Endodermal cell (in vitro differentiated cells): ENCODE data around the gene COLEC11. TPM values are rescaled to one million over a fixed set of nuclear protein-coding genes. Genes with fewer than 3 reads are reported as not detected.

Experiments
- DNase-seq: peaks from one replicate; pipeline ENCODE4 v3.0.0-alpha.2; 2017
- H3K27ac ChIP-seq: 2 replicates; pipeline ENCODE4 v1.5.1; 2013; ENCODE audit warnings: mild to moderate bottlenecking, low read depth, low read length, moderate library complexity
- H3K27me3 ChIP-seq: 2 replicates; pipeline ENCODE4 v1.6.1; 2013; ENCODE audit warnings: mild to moderate bottlenecking, low read length, moderate library complexity; ENCODE audit not compliant: insufficient read depth, control insufficient read depth, poor library complexity, severe bottlenecking
- H3K36me3 ChIP-seq: 2 replicates; pipeline ENCODE4 v1.7.0; 2013; ENCODE audit warnings: mild to moderate bottlenecking, low read length, moderate library complexity; ENCODE audit not compliant: control insufficient read depth, insufficient read depth
- H3K4me1 ChIP-seq: one replicate; pipeline ENCODE4 v1.7.0; 2013; ENCODE audit warnings: low read length; ENCODE audit not compliant: control insufficient read depth, insufficient read depth
- H3K4me3 ChIP-seq: 2 replicates; pipeline ENCODE4 v1.5.1; 2013; ENCODE audit warnings: mild to moderate bottlenecking, low read length, moderate library complexity
- H3K9ac ChIP-seq: 2 replicates; pipeline ENCODE4 v1.6.1; 2013; ENCODE audit warnings: mild to moderate bottlenecking, low read length, moderate library complexity; ENCODE audit not compliant: poor library complexity, severe bottlenecking; ENCODE audit errors: extremely low read depth
- H3K9me3 ChIP-seq: 2 replicates; pipeline ENCODE4 v1.6.1; 2013; ENCODE audit warnings: mild to moderate bottlenecking, low read length, moderate library complexity; ENCODE audit not compliant: control insufficient read depth
- H3K27ac Mint-ChIP-seq: 2 replicates; pipeline ENCODE4 v1.8.0; 2020; ENCODE audit warnings: mixed read lengths
- H3K27me3 Mint-ChIP-seq: 2 replicates; pipeline ENCODE4 v1.8.0; 2021; ENCODE audit warnings: mild to moderate bottlenecking, mixed read lengths; ENCODE audit not compliant: insufficient read depth
- H3K36me3 Mint-ChIP-seq: 2 replicates; pipeline ENCODE4 v1.8.0; 2020; ENCODE audit warnings: low read depth, mixed read lengths
- H3K4me1 Mint-ChIP-seq: 2 replicates; pipeline ENCODE4 v1.8.0; 2020; ENCODE audit warnings: mixed read lengths
- H3K4me3 Mint-ChIP-seq: 2 replicates; pipeline ENCODE4 v1.8.0; 2020; ENCODE audit warnings: mild to moderate bottlenecking, moderate library complexity, mixed read lengths
- H3K9me3 Mint-ChIP-seq: 2 replicates; pipeline ENCODE4 v1.8.0; 2020; ENCODE audit warnings: mild to moderate bottlenecking, mixed read lengths
- WGBS, 2 experiments: methylation state at CpG; one replicate each; pipeline versions ENCODE4 v1.1.5 to v1.1.7; 2013; ENCODE audit warnings: missing lambda C conversion rate in 2 of 2, mixed read lengths in 1 of 2; ENCODE audit not compliant: insufficient coverage in 1 of 2, insufficient read length in 1 of 2; 5-methylcytosine and 5-hydroxymethylcytosine counted together
- total RNA-seq, 2 donors: library from RNA; stranded (reverse); fragmentation: NEBNext Ultra II Directional in 1 of 2; extraction: Animal tissue kit (Norgen Biotek cat#: 25700) in 1 of 2; gene quantifications; 2 replicates in 1 of 2; 3 replicates in 1 of 2; pipeline ENCODE4 v1.2.1, GENCODE V29; 2021
- TF ChIP-seq, protein P1 (sequence below): fragments of 200-600 bp; sonication (generic); conservative IDR thresholded peaks from 2 replicates; pipeline ENCODE4 v1.5.0; 2021; ENCODE audit warnings: antibody characterized with exemption, mild to moderate bottlenecking

COLEC11 gene
- total RNA-seq, 2 donors from 2014 or later: 1.1 to 1.5 TPM

DNA sequence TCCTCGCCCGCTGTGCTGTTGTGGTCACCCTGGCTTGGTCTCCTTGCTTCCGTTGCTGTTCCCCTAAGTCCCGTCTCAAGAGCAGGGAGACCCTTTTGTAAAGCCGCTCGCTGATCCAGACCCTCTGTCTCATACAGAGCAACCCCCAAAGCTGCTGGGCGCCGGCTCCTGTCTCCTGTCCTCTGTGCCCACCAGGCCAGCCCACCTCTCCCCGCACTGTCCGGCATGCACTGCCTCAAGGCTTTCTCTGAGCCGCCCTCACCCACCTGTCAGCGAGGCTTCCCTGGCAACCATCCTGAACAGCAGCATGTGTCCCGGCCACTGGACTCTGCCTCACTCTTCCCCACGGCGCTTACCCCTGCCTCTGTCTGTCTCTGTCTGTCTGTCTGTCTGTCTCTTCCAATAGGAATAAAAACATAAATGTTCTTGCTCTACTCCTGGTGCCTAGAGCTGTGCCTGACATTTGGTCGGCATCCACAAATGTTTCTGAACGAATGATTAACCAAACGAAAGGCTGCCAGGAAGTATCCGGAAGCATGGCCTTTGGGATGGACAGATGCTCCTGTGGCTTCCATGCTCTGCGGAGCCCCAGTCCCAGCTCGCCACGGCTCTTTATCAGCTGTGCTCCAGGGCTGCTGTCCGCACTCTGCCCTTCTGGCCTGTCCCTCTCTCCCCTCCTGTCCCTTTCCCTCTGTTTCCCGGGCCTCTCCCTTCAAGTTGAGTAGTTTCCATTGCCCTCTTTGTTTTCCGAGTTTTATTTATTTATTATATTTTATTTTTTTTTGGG, 7.8 kb downstream of the COLEC11 start:
- H3K27ac Mint-ChIP-seq: peak overlapping the region; percentile 29
- peaks cover 2% of the 10 kb centered on the region for H3K36me3 Mint-ChIP-seq
- DNase-seq: no peak

DNA sequence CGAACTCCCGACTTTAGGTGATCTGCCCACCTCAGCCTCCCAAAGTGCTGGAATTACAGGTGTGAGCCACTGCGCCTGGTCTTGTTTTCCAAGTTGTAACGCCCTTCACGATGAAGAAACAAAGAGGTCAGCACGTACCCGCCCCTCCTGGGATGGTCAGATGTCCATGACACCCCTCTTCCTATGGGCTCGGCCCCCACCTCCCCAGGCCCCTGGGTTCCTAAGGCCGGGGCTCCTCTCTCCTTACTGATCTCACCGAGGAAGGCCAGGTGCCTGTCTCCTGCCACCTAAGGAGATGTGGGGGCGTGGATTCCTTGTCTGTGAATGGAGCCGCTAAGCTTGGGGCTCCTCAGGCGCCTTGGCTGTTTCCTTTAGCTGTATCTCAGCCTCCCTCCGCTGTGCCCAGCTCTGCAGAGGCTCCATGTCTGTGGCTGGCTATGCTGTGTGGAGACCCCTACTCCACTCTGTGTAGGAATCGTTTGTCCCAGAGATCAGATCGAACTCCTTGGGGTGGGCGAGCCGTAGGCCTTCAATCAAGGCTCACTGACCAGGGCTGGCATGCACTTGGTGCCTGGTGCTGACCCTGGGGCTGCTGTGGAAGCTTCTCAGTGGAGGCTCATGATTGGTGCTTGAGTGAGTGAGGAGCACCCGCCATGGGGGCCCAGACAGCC, 8.8 kb downstream of the COLEC11 start:
- H3K27me3 ChIP-seq: peaks cover 11% of the 10 kb centered on the region
- TF ChIP-seq, protein P1, sequence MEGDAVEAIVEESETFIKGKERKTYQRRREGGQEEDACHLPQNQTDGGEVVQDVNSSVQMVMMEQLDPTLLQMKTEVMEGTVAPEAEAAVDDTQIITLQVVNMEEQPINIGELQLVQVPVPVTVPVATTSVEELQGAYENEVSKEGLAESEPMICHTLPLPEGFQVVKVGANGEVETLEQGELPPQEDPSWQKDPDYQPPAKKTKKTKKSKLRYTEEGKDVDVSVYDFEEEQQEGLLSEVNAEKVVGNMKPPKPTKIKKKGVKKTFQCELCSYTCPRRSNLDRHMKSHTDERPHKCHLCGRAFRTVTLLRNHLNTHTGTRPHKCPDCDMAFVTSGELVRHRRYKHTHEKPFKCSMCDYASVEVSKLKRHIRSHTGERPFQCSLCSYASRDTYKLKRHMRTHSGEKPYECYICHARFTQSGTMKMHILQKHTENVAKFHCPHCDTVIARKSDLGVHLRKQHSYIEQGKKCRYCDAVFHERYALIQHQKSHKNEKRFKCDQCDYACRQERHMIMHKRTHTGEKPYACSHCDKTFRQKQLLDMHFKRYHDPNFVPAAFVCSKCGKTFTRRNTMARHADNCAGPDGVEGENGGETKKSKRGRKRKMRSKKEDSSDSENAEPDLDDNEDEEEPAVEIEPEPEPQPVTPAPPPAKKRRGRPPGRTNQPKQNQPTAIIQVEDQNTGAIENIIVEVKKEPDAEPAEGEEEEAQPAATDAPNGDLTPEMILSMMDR: no peak
- H3K9ac ChIP-seq: no peak overlapping the region
- Mint-ChIP-seq H3K4me3 (no peak overlapping the region), H3K27ac (no peak overlapping the region), H3K36me3 (peaks cover 2% of the 10 kb centered on the region), H3K27me3 (peaks cover 35% of the 10 kb centered on the region), H3K4me1 (no peaks in the 10 kb centered on the region), H3K9me3 (no peaks in the 10 kb centered on the region)
- no peaks in the 10 kb centered on the region for H3K36me3 ChIP-seq
- no peaks in the 10 kb centered on the region for H3K9me3 ChIP-seq
- no peak for DNase-seq
- WGBS, 2 experiments: 94 to 97% methylated on average over 10 to 19 of the region's 19 CpGs
- H3K4me3 ChIP-seq: no peak overlapping the region
- no peaks in the 10 kb centered on the region for H3K4me1 ChIP-seq
- no peak overlapping the region for H3K27ac ChIP-seq

More for the DNA sequence above, 7.8 kb downstream of the COLEC11 start:
- no peaks in the 10 kb centered on the region for H3K4me1 Mint-ChIP-seq
- Histone ChIP-seq H3K27ac (no peak overlapping the region), H3K9me3 (no peaks in the 10 kb centered on the region), H3K4me3 (no peak overlapping the region), H3K9ac (no peak overlapping the region), H3K27me3 (peaks cover 2% of the 10 kb centered on the region), H3K4me1 (no peaks in the 10 kb centered on the region), H3K36me3 (no peaks in the 10 kb centered on the region)
- H3K4me3 Mint-ChIP-seq: no peak overlapping the region
- H3K9me3 Mint-ChIP-seq: no peaks in the 10 kb centered on the region
- TF ChIP-seq, protein P1: no peak
- WGBS, 2 experiments: 88 to 93% methylated on average over 22 to 25 of the region's 25 CpGs
- peaks cover 26% of the 10 kb centered on the region for H3K27me3 Mint-ChIP-seq

DNA sequence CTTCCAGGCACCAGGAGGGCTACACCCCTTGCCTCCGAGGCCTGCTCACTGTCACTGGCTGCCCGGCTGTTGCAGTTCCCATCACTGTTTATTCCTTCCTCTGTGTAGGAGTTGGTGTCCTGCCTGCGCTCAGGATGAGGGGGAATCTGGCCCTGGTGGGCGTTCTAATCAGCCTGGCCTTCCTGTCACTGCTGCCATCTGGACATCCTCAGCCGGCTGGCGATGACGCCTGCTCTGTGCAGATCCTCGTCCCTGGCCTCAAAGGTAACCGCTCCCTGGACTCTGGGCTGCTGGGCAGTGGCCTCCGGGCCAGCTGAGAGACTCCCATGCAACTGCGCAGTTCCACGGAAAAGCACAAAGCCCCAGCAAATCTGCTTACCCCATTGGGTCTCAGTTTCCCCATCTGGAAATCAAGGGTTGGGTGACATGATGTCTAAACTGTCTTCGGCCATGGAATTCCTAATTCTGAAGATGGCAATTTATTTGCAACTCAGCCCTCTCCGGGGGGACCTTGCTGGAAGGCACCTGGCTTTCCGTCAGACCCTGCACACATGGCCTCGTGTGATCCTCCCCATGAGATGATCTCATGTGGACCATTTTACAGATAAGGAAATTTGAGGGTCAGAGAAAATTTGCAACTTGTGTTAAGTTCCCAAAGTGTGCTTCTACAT, 9.4 kb downstream of the COLEC11 start:
- Mint-ChIP-seq H3K9me3 (no peaks in the 10 kb centered on the region), H3K27ac (no peak overlapping the region), H3K36me3 (peaks cover 2% of the 10 kb centered on the region), H3K27me3 (peaks cover 40% of the 10 kb centered on the region), H3K4me1 (no peaks in the 10 kb centered on the region), H3K4me3 (no peak overlapping the region)
- no peak overlapping the region for H3K9ac ChIP-seq
- 92 to 98% methylated on average over 14 to 16 of the region's 16 CpGs for WGBS, 2 experiments
- H3K4me1 ChIP-seq: no peaks in the 10 kb centered on the region
- H3K27ac ChIP-seq: no peak overlapping the region
- peaks cover 16% of the 10 kb centered on the region for H3K27me3 ChIP-seq
- TF ChIP-seq, protein P1: no peak
- H3K4me3 ChIP-seq: no peak overlapping the region
- H3K36me3 ChIP-seq: no peaks in the 10 kb centered on the region
- no peaks in the 10 kb centered on the region for H3K9me3 ChIP-seq
- DNase-seq: no peak
